Tibial nerve (tissue), 4 donors: ENCODE results near the gene UGT1A8.

Source experiments
- EP300 ChIP-seq, 2 donors: sonication (generic); formaldehyde crosslinking; IDR thresholded peaks; one replicate each; pipeline ENCODE4 v1.6.1; 2017; ENCODE audit warnings: antibody characterized with exemption in 2 of 2, mild to moderate bottlenecking in 1 of 2
- POLR2A ChIP-seq, 2 donors: fragments of 450-650 bp; IDR thresholded peaks; one replicate each; pipeline ENCODE4 v1.6.1; 2017; ENCODE audit warnings: antibody characterized with exemption in 2 of 2, mild to moderate bottlenecking in 2 of 2, moderate library complexity in 2 of 2
- TF ChIP-seq, protein P1 (sequence below), 5 experiments: fragments of 200-600 bp in 3 of 5; fragments of 450-650 bp in 2 of 5; sonication (generic) in 3 of 5; IDR thresholded peaks; one replicate each; pipeline ENCODE4 v1.5.1; 2016 to 2019; ENCODE audit warnings: antibody characterized with exemption in 5 of 5, mild to moderate bottlenecking in 3 of 5, moderate library complexity in 2 of 5

GRCh38 chr2:233668605-233669260 is 51.3 kb downstream of the UGT1A8 start:
- TF ChIP-seq, protein P1, sequence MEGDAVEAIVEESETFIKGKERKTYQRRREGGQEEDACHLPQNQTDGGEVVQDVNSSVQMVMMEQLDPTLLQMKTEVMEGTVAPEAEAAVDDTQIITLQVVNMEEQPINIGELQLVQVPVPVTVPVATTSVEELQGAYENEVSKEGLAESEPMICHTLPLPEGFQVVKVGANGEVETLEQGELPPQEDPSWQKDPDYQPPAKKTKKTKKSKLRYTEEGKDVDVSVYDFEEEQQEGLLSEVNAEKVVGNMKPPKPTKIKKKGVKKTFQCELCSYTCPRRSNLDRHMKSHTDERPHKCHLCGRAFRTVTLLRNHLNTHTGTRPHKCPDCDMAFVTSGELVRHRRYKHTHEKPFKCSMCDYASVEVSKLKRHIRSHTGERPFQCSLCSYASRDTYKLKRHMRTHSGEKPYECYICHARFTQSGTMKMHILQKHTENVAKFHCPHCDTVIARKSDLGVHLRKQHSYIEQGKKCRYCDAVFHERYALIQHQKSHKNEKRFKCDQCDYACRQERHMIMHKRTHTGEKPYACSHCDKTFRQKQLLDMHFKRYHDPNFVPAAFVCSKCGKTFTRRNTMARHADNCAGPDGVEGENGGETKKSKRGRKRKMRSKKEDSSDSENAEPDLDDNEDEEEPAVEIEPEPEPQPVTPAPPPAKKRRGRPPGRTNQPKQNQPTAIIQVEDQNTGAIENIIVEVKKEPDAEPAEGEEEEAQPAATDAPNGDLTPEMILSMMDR (IDR thresholded peaks at IDR 0.05) = no peak
- TF ChIP-seq POLR2A (IDR thresholded peaks at IDR 0.05) (no peak), EP300 (IDR thresholded peaks at IDR 0.05) (no peak)
